Stimulated activated memory B cell treated with anti-CD40 and anti-IgM and Interleukin-4, amounts not matched to agents 10 μg/mL and 1 μg/mL and 100 μg/mL, for 72 hours (primary cell): ENCODE measurements around the gene WARS2.

Experiments
- ATAC-seq: fragments of 150-1000 bp; cut with Tn5 transposase; 2 replicates; pipeline ENCODE4 v1.10.0; 2021
- H3K27ac Mint-ChIP-seq: one replicate; pipeline ENCODE4 v1.8.0; 2022; ENCODE audit warnings: mild to moderate bottlenecking, mixed read lengths
- H3K27me3 Mint-ChIP-seq: one replicate; pipeline ENCODE4 v1.8.0; 2022; ENCODE audit warnings: mixed read lengths
- H3K36me3 Mint-ChIP-seq: one replicate; pipeline ENCODE4 v1.8.0; 2022; ENCODE audit warnings: mixed read lengths
- H3K4me1 Mint-ChIP-seq: one replicate; pipeline ENCODE4 v1.8.0; 2022; ENCODE audit warnings: mixed read lengths
- H3K4me3 Mint-ChIP-seq: one replicate; pipeline ENCODE4 v1.8.0; 2022; ENCODE audit warnings: mild to moderate bottlenecking, moderate library complexity, mixed read lengths
- H3K9me3 Mint-ChIP-seq: one replicate; pipeline ENCODE4 v1.8.0; 2022; ENCODE audit warnings: mixed read lengths

The WARS2 gene

DNA sequence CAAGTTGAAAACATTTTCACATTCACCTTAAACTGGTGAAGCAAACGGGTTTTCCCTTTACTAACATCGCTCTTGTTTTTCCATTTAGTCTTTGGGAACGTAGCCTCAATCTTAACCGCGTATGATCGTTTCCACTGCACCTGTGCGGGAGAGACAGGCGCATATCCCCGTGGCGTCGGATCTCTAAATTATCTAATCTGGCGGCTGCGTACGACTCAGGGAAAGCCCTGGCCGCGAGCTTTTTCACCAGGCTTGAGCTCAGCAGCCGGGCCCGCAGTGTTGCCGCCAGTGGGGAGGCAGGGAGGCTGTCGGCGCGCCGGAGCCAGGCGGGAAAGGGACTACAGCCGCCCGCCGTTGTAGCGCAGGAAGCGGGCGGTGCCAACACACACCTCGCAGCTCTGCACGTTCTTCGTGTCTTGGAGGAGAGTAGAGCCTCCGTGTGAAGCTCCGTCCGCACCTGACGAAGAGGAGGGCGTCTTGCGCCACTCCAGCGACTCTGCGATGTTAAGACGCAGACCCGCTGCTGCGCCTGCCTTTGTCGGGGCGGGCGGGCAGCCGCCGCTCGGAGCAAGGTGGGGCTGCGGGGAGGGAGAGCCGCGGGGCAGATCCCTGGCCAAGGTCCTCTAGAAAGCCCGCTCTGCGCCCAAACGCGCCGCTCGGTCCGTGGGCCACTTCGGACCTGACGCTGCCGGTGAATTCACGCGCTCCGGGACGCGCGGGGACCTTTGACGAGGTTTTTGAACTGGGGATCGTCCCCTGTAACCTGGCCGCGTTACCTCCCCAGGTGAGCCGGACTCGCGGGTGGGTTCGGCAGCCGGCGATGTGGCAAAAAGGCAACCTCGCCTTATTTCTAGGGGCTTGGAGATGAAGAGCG, 133.8 kb downstream of the WARS2 start:
- Mint-ChIP-seq H3K4me3 (no peak overlapping the region), H3K9me3 (no peaks in the 10 kb centered on the region), H3K36me3 (no peaks in the 10 kb centered on the region), H3K27ac (no peak overlapping the region), H3K4me1 (peaks cover 23% of the 10 kb centered on the region), H3K27me3 (peaks cover 73% of the 10 kb centered on the region)
- no peak for ATAC-seq

DNA sequence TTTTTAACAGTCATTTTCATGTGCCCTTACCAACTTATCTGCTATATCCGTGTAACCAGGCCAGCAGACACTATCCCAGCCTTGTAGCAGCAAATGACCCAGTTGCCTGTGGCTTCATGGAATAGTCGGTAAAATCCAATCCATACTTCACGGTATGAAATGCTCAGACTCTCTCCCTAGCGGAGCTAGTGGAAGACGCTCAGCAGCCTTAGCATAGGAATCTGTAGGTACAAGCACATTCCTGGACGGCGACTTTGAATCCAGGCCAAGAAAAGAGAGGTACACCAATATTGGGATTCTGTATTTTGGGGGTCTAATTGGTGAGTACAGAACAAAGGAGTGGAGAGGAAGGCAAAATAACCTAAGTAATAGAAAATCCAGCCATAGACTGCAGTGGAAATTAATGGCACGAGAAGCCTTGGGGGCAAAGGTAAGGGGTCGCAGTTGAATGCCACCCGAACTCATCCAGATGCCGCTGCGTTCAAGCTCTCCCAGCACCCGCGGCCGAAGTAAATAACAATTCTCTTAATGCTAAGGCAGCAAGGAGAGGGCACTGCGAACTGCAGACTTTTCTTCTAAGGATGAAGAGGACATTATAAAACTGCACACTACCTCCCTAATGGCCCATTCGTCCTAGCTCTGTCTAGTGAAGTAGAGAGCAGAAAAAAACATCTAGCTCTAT, 134.6 kb downstream of the WARS2 start:
- no peaks in the 10 kb centered on the region for H3K9me3 Mint-ChIP-seq
- ATAC-seq = no peak
- no peak overlapping the region for H3K4me3 Mint-ChIP-seq
- H3K27ac Mint-ChIP-seq = no peak overlapping the region
- H3K36me3 Mint-ChIP-seq = no peaks in the 10 kb centered on the region
- peaks cover 23% of the 10 kb centered on the region for H3K4me1 Mint-ChIP-seq
- H3K27me3 Mint-ChIP-seq = peaks cover 81% of the 10 kb centered on the region

DNA sequence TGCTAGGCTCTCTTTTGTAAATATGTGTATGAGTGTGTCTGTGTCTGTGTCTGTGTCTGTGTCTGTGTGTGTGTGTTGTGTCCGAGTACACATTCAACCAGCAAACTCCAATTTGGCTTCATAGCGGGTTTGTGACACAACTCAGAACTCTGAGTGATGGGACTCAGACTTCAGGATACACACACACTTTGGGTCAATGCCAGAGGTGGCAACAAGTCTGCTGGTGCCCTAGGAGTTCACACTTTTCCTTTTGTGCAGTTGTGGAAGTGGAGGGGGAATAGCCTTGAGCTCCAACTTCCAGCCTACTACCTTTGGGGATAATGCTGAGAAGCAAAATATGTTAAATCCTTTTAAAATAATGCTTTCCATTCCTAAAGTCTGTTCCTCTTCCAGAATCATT, 135.7 kb downstream of the WARS2 start:
- H3K27ac Mint-ChIP-seq = no peak overlapping the region
- no peak for ATAC-seq

DNA sequence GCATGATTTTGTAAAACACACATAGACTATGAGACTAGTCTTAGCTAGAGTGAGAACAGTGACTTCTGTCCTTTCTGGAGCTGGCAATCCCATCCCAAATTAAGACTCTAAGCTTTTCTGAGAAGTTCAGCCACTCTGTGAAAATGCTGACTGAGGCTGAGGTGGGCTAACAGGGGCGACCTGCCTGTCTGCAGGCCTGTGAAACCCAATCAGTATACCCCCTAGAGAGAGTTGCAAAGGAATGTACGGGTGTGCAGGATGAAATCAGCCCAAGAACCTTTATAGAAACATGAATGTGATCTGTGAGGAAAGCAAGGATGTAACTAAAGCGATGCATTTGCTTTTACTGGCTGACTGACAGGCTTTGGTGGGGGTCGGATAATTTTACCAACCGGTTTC, 136.3 kb downstream of the WARS2 start:
- Mint-ChIP-seq H3K9me3 (no peaks in the 10 kb centered on the region), H3K4me3 (no peak overlapping the region)
- ATAC-seq = no peak

More for the DNA sequence above, 135.7 kb downstream of the WARS2 start:
- H3K36me3 Mint-ChIP-seq = no peaks in the 10 kb centered on the region
- peaks cover 23% of the 10 kb centered on the region for H3K4me1 Mint-ChIP-seq
- peaks cover 92% of the 10 kb centered on the region for H3K27me3 Mint-ChIP-seq
- H3K4me3 Mint-ChIP-seq = no peak overlapping the region
- H3K9me3 Mint-ChIP-seq = no peaks in the 10 kb centered on the region

DNA sequence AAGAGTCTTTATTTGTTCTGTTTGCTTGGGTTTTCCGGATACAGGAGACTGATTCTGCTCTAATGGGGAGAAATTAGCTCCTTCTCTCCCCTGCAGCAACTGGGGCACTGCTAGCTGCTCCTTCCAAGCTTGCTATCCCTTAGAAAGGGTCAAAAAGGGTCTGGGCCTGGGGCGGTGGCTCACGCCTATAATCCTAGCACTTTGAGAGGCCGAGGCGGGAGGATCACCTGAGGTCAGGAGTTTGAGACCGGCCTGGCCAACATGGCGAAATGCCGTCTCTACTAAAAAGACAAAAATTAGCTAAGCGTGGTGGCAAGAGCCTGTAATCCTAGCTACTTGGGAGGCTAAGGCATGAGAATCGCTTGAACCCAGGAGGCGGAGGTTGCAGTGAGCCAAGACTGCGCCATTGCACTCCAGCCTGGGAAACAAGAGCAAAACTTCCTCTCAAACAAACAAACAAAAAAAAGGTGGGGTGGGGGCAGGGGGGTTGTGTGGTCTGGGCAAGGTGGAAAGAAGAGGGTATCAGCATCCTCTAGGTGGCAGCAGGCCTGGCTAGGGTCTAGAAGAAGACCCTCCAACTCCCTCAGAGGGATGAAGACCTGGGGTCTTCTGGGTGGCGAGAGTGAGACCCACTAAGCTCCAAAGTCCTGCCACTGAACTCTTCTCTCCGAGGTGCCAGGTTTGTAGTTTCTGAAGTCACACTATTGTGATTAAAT, 136.9 kb downstream of the WARS2 start:
- ATAC-seq = no peak
- Mint-ChIP-seq H3K27ac (no peak overlapping the region), H3K9me3 (no peaks in the 10 kb centered on the region), H3K4me1 (peaks cover 15% of the 10 kb centered on the region), H3K4me3 (no peak overlapping the region), H3K36me3 (no peaks in the 10 kb centered on the region), H3K27me3 (peaks cover 92% of the 10 kb centered on the region)

More for the DNA sequence above, 136.3 kb downstream of the WARS2 start:
- Mint-ChIP-seq H3K4me1 (peaks cover 21% of the 10 kb centered on the region), H3K36me3 (no peaks in the 10 kb centered on the region), H3K27ac (no peak overlapping the region), H3K27me3 (peaks cover 92% of the 10 kb centered on the region)

DNA sequence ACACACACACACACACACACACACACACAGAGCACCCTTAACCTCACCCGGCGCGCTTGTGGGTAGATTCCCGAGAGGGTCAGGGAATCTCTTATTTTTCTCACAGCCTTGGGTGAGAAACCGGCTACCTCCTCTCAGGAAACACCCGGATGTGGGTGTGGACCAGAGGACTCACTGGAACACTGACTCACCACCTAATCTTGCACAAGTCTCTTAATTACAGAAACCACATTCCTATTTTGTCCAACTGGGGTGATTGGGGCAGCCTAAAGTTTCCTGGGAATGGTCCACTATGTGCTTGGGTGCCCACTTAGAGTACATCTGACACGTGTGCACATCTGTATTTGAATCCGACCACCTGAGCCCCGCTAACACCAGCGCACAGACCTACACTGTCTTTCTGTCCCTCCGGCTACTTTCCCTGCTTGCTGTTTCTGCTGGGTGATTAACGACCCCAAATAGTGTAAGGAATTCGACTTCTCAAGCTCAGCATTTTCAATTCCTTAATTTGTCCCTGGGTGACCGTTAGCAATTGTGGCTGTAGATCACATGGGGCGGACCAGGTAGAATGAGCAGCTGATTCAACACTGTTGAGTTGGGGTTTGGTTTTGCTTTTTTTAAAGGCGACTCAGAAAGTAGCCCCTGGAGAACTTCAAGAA, 138.3 kb downstream of the WARS2 start:
- Mint-ChIP-seq H3K4me3 (no peak overlapping the region), H3K9me3 (no peaks in the 10 kb centered on the region), H3K27ac (no peak overlapping the region), H3K27me3 (peaks cover 98% of the 10 kb centered on the region), H3K36me3 (no peaks in the 10 kb centered on the region), H3K4me1 (peaks cover 8% of the 10 kb centered on the region)
- no peak for ATAC-seq

DNA sequence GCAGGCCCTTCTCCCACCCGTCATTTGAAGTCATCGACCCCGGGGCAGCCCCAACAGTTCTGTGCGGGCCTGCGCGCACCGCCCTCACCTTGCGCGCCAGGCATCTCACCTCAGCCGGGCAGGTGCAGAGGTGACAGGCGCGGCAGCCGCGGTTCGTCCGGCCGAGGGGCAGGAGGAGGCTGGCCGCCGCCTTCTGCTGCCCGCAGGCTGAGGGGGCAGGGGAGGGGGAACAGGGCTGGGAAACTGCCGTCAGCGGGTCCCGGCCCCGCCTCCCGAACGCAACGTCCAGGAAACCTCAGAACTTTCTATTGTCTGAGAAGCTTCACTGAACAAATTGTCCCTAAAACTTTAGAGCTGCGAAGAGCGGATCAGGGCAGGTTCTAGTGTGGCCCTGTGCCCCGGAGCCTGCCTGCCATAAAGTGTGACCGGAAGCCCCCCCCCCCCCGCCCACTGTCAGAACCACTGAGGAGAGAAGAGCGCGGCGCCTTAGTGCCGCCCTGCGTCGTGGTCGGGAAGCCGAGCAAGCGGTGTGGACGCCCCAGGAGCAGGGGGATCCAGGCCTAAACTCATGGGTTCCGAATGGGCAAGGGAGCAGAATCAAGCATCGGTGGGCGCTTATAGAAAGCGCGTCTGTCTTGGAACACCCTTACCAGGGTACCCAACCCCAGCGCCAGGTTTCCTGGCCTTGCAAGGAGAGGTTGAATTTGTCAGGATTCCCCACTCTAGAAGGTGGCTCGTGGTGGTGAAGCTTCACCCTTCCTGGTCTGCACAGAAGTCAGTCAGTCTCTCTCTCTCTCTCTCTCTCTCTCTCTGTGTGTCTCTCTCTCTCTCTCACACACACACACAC, 139.0 kb downstream of the WARS2 start:
- H3K4me3 Mint-ChIP-seq = no peak overlapping the region
- no peaks in the 10 kb centered on the region for H3K36me3 Mint-ChIP-seq
- H3K4me1 Mint-ChIP-seq = peaks cover 8% of the 10 kb centered on the region
- peaks cover 100% of the 10 kb centered on the region for H3K27me3 Mint-ChIP-seq
- no peak for ATAC-seq
- H3K27ac Mint-ChIP-seq = no peak overlapping the region
- no peaks in the 10 kb centered on the region for H3K9me3 Mint-ChIP-seq

DNA sequence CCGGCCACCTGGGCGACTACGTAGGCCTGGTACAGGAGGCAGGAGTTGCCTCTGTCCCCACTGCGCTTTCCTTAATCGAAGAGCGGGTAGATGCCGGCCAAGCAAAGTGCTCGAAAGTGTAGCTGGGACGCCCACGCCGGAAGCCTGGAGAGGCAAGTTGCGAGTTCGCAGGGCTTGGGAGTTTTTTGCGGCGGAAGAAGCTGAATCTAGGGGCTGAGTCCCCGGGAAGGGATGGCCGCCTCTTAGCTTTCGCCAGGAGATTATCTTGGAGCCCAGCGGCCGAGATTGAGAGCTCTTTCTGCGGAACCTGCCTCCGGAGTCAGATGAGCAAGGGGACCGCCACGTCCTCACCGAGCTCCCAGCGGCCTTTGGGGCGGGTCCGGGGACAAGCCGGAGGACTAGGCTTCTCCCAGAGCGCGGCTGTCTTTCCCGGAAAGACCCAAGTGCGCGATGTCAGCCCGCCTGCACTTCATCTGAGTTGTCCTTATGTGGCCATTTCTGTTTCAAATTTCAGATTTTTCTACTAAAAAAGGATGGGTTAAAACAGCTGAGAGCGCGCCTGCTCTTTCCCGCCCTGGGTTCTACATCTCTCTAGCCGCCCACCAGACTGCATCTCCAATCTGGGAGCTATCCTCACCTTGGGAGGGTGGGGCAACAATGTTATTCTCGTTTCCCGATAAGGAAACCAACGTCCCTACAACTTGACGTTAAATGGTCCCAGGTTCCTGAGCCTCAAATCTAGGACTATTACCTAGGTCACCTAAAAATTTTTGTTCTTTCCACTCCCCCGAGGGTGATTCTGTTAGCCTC, 139.9 kb downstream of the WARS2 start:
- H3K4me3 Mint-ChIP-seq = no peak overlapping the region
- no peak overlapping the region for H3K27ac Mint-ChIP-seq
- H3K9me3 Mint-ChIP-seq = no peaks in the 10 kb centered on the region
- H3K4me1 Mint-ChIP-seq = peaks cover 8% of the 10 kb centered on the region
- ATAC-seq = no peak
- H3K36me3 Mint-ChIP-seq = no peaks in the 10 kb centered on the region
- H3K27me3 Mint-ChIP-seq = peaks cover 97% of the 10 kb centered on the region

DNA sequence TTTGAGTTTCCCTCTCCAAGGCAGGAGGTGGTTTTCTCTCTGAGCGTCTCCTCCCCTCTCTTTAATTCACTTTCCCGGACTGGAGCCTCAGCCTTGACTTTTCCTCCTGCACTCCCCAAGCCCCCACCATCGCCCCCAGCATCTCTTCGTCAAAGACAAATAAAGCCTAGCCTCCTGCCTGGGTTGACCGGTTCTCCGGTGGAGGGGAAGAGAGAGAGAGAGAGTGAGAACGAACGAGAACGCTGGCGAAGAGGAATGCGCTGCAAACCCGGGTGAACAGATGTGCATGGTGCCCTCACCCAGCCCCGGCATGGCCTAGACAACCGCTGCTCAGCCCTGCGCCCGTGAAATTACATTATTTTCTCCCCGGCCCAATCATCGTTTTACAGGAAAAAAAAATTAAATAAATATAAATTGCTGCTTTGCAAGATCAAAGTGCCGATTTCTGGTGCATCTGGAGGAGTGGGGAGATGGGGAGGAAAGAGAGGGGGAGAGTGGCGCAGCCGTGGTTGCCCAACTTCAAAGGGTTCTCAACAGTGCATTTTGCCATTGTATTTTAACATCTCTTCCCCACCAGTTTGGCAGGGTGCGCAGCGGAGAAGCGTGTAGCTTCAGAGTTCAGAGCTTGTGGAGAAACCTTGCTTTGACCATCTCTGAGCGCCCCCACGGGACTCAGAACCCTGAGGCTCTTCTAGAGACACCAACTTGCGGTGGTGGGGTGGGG, 140.9 kb downstream of the WARS2 start:
- H3K36me3 Mint-ChIP-seq = no peaks in the 10 kb centered on the region
- H3K27me3 Mint-ChIP-seq = peaks cover 97% of the 10 kb centered on the region
- H3K4me1 Mint-ChIP-seq = peaks cover 8% of the 10 kb centered on the region
- no peaks in the 10 kb centered on the region for H3K9me3 Mint-ChIP-seq
- ATAC-seq = no peak
- H3K4me3 Mint-ChIP-seq = no peak overlapping the region
- H3K27ac Mint-ChIP-seq = no peak overlapping the region

DNA sequence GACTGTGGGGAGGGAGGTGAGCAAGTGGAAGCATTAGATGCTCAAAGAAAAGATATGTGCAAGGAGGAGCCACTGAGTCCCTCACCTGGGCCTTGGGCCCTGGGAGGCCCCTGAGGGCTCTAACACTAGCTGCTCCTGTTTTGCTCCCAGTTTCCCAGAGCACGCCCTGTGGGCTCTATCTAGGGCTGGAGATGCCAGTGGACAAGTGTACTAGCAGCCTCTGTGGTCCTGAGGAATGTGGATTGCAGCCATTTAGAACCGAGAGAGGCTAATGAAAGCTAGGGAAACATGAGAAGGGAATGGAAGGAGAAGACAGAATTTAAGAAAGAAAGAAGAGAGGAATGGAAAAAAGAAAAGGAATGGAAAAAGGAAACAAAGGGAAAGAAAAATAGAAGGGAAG, 142.3 kb downstream of the WARS2 start:
- H3K4me1 Mint-ChIP-seq = peaks cover 8% of the 10 kb centered on the region
- no peak overlapping the region for H3K27ac Mint-ChIP-seq
- H3K36me3 Mint-ChIP-seq = no peaks in the 10 kb centered on the region
- no peak for ATAC-seq
- H3K4me3 Mint-ChIP-seq = no peak overlapping the region
- no peaks in the 10 kb centered on the region for H3K9me3 Mint-ChIP-seq
- peaks cover 97% of the 10 kb centered on the region for H3K27me3 Mint-ChIP-seq

DNA sequence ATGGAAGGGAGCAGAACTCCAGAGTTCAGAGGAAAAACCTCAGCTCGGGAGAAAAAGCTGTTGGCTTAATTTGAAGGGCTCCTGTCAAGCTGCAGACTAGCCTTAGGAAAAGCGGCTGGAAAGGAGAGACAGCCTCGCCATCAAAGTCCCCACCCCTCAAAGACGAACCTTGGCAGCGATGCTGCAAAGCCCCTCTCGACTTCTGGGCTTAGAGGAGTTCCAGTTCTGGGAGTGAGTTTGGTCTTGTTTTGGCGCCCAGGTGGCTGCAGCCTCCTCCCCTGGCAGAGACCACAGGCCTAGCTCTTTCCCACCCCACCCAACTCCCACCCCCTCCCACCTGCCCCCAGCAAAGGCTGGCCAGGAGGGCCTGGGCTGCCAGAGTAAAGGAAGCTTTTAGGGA, 143.2 kb downstream of the WARS2 start:
- H3K27ac Mint-ChIP-seq = no peak overlapping the region
- H3K27me3 Mint-ChIP-seq = peaks cover 95% of the 10 kb centered on the region
- no peaks in the 10 kb centered on the region for H3K36me3 Mint-ChIP-seq
- no peak for ATAC-seq
- peaks cover 8% of the 10 kb centered on the region for H3K4me1 Mint-ChIP-seq
- H3K4me3 Mint-ChIP-seq = no peak overlapping the region
- no peaks in the 10 kb centered on the region for H3K9me3 Mint-ChIP-seq

DNA sequence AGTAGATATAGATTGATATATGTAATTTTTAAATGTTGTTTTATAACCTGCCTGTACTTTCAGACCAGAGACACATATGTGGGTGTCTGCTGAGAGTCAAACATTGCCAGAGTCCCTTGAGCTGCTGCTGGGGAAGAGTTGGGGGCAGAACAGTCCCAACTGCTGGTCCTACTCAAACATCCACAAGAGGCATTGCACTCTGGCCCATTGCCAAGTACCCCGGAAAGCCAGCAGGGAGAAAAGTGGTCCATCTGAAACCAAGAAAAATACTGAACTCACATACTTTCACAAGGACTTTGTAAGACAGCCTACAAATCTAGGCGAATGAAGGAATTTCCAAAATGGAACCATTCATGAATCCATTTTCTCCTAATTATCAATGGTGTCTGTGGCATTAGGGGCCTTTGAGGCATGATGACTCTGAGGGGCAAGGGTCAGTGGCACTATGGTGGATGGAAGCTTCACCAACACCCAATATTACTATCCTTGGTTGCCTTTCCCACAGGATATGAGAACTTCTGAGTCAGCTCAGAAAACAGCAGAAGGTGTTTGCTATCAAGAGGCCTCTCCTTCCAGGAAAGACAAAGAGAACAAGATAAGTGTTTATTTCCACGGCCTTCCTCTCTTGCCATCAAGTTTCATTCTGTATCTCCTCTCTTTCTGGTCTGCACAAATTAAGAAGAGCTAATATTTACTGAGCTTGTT, 145.0 kb downstream of the WARS2 start:
- H3K4me3 Mint-ChIP-seq = no peak overlapping the region
- no peak overlapping the region for H3K27ac Mint-ChIP-seq
- H3K9me3 Mint-ChIP-seq = peaks cover 3% of the 10 kb centered on the region
- H3K4me1 Mint-ChIP-seq = peaks cover 5% of the 10 kb centered on the region
- H3K27me3 Mint-ChIP-seq = peaks cover 95% of the 10 kb centered on the region
- H3K36me3 Mint-ChIP-seq = no peaks in the 10 kb centered on the region
- ATAC-seq = no peak

DNA sequence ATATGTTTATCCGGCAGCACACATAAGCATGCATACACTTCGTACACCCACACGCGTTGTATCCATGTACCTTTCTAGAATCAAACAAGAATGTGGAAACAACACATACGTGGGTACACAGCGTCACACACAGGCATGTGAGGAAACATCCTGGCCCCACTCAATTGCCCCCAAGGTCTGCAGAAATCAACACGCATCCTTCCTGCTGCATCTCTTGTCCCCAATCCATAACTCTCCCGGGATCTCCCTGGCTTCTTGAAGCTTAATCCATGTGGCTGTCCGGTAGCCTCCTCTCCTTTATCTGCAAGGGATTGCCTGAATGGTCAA, 146.8 kb downstream of the WARS2 start:
- Mint-ChIP-seq H3K27ac (no peak overlapping the region), H3K4me3 (no peak overlapping the region), H3K27me3 (peaks cover 95% of the 10 kb centered on the region), H3K4me1 (peaks cover 5% of the 10 kb centered on the region), H3K9me3 (peaks cover 3% of the 10 kb centered on the region), H3K36me3 (no peaks in the 10 kb centered on the region)
- no peak for ATAC-seq
